Measurements from ENCODE around the gene TSC22D3. TPM values are rescaled to one million over a fixed set of nuclear protein-coding genes. Genes with fewer than 3 reads are reported as not detected.
"Not testable (repeated sequence)": the region's sequence is repeated elsewhere in the genome, so short reads cannot be mapped to it uniquely, and the experiment has no call there.

Gene TSC22D3
- polyA plus RNA-seq, 1 experiment = 34.7 TPM

DNA sequence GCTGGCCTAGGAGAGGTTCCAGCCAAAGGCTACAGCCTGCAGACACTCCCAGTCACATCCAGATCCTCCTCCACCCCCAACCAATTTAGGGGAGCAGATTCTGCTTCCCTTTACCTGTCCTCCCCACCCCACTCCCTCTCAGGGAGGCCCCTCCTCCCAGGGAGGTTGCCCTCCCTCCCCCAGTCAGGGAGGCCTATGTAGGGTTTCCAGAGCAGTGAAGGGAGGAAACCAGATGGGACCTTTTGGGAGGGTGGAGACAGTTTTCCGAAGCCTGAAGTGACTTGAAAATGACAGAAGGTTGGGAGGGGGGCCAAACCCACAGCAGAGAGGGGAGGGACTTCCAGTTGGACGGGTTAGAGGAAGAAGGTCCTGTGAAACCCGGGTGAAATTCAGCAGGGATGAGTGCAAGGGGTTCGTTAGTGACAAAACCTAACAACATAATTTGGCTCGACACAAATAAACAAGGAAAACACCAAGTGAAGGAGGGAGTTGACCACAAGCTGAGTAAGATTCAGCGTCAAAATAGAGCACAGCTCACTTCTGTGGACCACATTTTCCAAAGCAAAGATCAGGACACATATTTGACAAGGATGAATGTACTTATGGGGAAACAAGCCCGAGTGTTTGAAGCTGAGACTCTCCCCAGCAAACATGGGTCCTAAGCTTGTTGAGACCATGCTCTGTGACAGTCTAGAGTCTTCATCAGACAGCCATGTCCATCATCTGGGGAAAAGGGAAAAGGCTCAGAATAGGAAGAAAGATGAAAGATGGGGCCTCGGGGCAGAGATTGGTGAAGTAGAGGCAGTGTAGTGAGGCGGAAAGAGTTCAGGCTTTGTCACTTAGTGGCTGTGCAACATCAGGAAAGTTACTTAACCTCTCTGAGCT is 100.9 kb downstream of the TSC22D3 start:
- no peaks in the 10 kb centered on the region for H3K27me3 ChIP-seq (ENCODE audit: control insufficient read depth, insufficient read depth, low read length)

DNA sequence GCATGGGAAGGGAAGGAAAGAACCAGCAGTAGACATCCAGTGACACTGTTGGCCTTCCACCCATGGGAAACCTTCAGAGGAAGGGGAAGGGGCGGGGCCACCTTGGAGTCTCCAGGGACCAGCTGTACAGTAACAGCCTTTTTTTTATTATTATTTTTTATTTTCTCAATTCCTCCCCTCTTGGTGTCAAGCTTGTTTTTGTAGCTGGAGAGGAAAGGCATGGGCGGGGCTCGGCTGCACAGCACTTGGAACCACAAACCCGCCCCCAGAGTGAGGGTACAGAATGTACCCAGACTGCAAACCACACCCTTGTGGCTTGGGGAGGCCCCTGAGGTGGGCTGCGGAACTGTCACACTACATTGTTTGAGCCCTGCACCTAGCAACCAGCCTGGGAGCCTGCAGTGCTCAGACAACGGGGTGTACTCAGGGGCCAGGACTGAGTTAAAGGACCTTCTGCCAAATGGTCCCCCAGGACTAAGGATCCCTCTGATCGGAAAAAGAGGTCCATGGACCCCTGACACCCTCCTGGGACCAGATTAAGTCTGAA is 101.6 kb downstream of the TSC22D3 start:
- DNase-seq (ENCODE audit: low read depth) = no peak
- Histone ChIP-seq H3K36me3 (ENCODE audit: control insufficient read depth, insufficient read depth, low read length) (no peaks in the 10 kb centered on the region), H3K27me3 (ENCODE audit: control insufficient read depth, insufficient read depth, low read length) (no peaks in the 10 kb centered on the region), H3K4me3 (ENCODE audit: low read depth, low read length) (no peak overlapping the region)
- CTCF ChIA-PET = interaction anchor here (0.7 to 3.6 kb wide), 7 partner anchors 9 to 210 kb away, joined by 3 to 27 read pairs (median 7); partner anchors contain the start of genes NCBP2L and TSC22D3
- POLR2A ChIA-PET = no interaction called here
- no peak for TF ChIP-seq CTCF (IDR thresholded peaks at IDR 0.05; ENCODE audit: insufficient read depth, low read depth, low read length)

More for the DNA sequence above, 100.9 kb downstream of the TSC22D3 start:
- Histone ChIP-seq H3K36me3 (ENCODE audit: control insufficient read depth, insufficient read depth, low read length) (no peaks in the 10 kb centered on the region), H3K4me3 (ENCODE audit: low read depth, low read length) (no peak overlapping the region)
- no peak for TF ChIP-seq CTCF (IDR thresholded peaks at IDR 0.05; ENCODE audit: insufficient read depth, low read depth, low read length)
- DNase-seq (ENCODE audit: low read depth) = no peak
- ChIA-PET CTCF (interaction anchor here (1.8 to 3.6 kb wide), 4 partner anchors 10 to 102 kb away, joined by 7 to 27 read pairs (median 23); partner anchors contain the start of genes NCBP2L and TSC22D3), POLR2A (interaction anchor here (0.6 kb wide), 1 partner anchor 52 kb away, joined by 3 read pairs; no protein-coding TSS in a partner anchor)

GRCh38 chrX:107673431-107673830 is 102.2 kb downstream of the TSC22D3 start:
- Histone ChIP-seq H3K27me3 (ENCODE audit: control insufficient read depth, insufficient read depth, low read length) (no peaks in the 10 kb centered on the region), H3K4me3 (ENCODE audit: low read depth, low read length) (no peak overlapping the region), H3K36me3 (ENCODE audit: control insufficient read depth, insufficient read depth, low read length) (no peaks in the 10 kb centered on the region)
- POLR2A ChIA-PET = no interaction called here
- no peak for DNase-seq (ENCODE audit: low read depth)
- CTCF ChIA-PET = interaction anchor here (0.6 to 3.6 kb wide), 14 partner anchors 9 to 211 kb away, joined by 3 to 27 read pairs (median 4); partner anchors contain the start of genes NCBP2L and TSC22D3
- TF ChIP-seq CTCF (IDR thresholded peaks at IDR 0.05; ENCODE audit: insufficient read depth, low read depth, low read length) = no peak

GRCh38 chrX:107672955-107673378 is 102.6 kb downstream of the TSC22D3 start:
- ChIA-PET POLR2A (no interaction called here), CTCF (interaction anchor here (0.6 to 3.6 kb wide), 15 partner anchors 8 to 211 kb away, joined by 3 to 27 read pairs (median 4); partner anchors contain the start of genes NCBP2L and TSC22D3)
- peak; percentile 65 for TF ChIP-seq CTCF (IDR thresholded peaks at IDR 0.05; ENCODE audit: insufficient read depth, low read depth, low read length)
- Histone ChIP-seq H3K27me3 (ENCODE audit: control insufficient read depth, insufficient read depth, low read length) (no peaks in the 10 kb centered on the region), H3K36me3 (ENCODE audit: control insufficient read depth, insufficient read depth, low read length) (no peaks in the 10 kb centered on the region), H3K4me3 (ENCODE audit: low read depth, low read length) (no peak overlapping the region)
- DNase-seq (ENCODE audit: low read depth) = peak; percentile 5

DNA sequence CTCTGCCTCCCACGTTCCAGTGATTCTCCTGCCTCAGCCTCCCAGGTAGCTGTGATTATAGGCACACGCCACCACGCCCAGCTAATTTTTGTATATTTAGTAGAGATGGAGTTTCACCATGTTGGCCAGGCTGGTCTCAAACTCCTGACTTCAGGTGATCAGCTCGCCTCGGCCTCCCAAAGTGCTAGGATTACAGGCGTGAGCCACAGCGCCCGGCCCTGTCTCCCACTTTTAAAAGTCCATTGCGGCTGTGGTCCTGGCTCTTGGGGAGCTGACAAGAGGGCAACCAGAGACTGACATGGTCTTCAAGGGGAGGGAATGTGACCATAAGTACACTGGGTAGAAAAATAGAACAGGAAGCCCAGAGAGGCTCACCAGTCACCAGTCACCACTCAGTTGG is 104.3 kb downstream of the TSC22D3 start:
- POLR2A ChIA-PET; H3K27me3 ChIP-seq (ENCODE audit: control insufficient read depth, insufficient read depth, low read length); H3K36me3 ChIP-seq (ENCODE audit: control insufficient read depth, insufficient read depth, low read length); DNase-seq (ENCODE audit: low read depth); H3K4me3 ChIP-seq (ENCODE audit: low read depth, low read length): not testable (repeated sequence)
- CTCF ChIA-PET = interaction anchor here (0.7 to 3.9 kb wide), 3 partner anchors 11 to 33 kb away, joined by 3 to 21 read pairs (median 3); no protein-coding TSS in a partner anchor

Data from BJ (cell line).